HepG2 (cell line): ENCODE measurements around the gene MLXIPL. TPM values are rescaled to one million over a fixed set of nuclear protein-coding genes. Genes with fewer than 3 reads are reported as not detected.
A peak's percentile ranks its signal among the peaks of the same experiment; 100 is the strongest.

ENCODE experiments used
- ARID3A ChIP-seq: IDR thresholded peaks from 2 replicates; pipeline ENCODE4 v1.6.1; 2012; ENCODE audit warnings: low read depth, low read length, improper control_type of control experiment
- ATF3 ChIP-seq: sonication (generic); formaldehyde crosslinking; IDR thresholded peaks from 2 replicates; pipeline ENCODE4 v1.4.0; 2020; ENCODE audit warnings: missing genetic modification reagents
- EP300 ChIP-seq, 3 experiments: sonication (generic) in 1 of 3; formaldehyde crosslinking in 1 of 3; IDR thresholded peaks; 2 replicates each; pipeline versions ENCODE4 v1.5.1 to v1.6.1; 2011 to 2020; ENCODE audit warnings: low read depth in 2 of 3, low read length in 2 of 3, borderline replicate concordance in 1 of 3, improper control_type of control experiment in 1 of 3, mild to moderate bottlenecking in 1 of 3, missing genetic modification reagents in 1 of 3, moderate library complexity in 1 of 3
- HDAC6 ChIP-seq: fragments of 200-600 bp; sonication (generic); IDR thresholded peaks from 2 replicates; pipeline ENCODE4 v1.7.0; 2017; ENCODE audit warnings: mild to moderate bottlenecking, antibody characterized with exemption, low read length, low read depth
- MAFG ChIP-seq: sonication (generic); formaldehyde crosslinking; IDR thresholded peaks from 2 replicates; pipeline ENCODE4 v1.5.1; 2020; ENCODE audit warnings: mild to moderate bottlenecking, missing genetic modification reagents
- MLX ChIP-seq: IDR thresholded peaks from 2 replicates; pipeline ENCODE4 v1.6.1; 2016
- MNT ChIP-seq: fragments of 450-650 bp; IDR thresholded peaks from 2 replicates; pipeline ENCODE4 v1.6.1; 2016
- PREB ChIP-seq: sonication (generic); formaldehyde crosslinking; IDR thresholded peaks from 2 replicates; pipeline ENCODE4 v1.4.0; 2020; ENCODE audit warnings: missing genetic modification reagents
- SRSF1 ChIP-seq: fragments of 200-400 bp; formaldehyde crosslinking; optimal IDR thresholded peaks from 2 replicates; pipeline ENCODE3; 2017; ENCODE audit warnings: mild to moderate bottlenecking, low read depth, low read length, moderate library complexity
- ZBTB1 ChIP-seq: sonication (generic); formaldehyde crosslinking; IDR thresholded peaks from 2 replicates; pipeline ENCODE4 v1.4.0; 2020; ENCODE audit warnings: missing genetic modification reagents, borderline replicate concordance
- ZFY ChIP-seq: sonication (generic); formaldehyde crosslinking; IDR thresholded peaks from 2 replicates; pipeline ENCODE4 v1.4.0; 2020; ENCODE audit warnings: missing genetic modification reagents
- ZNF407 ChIP-seq: sonication (generic); formaldehyde crosslinking; IDR thresholded peaks from one replicate; pipeline ENCODE4 v1.5.1; 2020; ENCODE audit warnings: mild to moderate bottlenecking, missing genetic modification reagents; ENCODE audit errors: not compliant biosample characterization
- ZNF484 ChIP-seq: sonication (generic); formaldehyde crosslinking; IDR thresholded peaks from 2 replicates; pipeline ENCODE4 v1.5.1; 2020; ENCODE audit warnings: mild to moderate bottlenecking, low read depth, missing genetic modification reagents, borderline replicate concordance
- polyA plus RNA-seq, 8 experiments: library from polyadenylated mRNA; depleted of rRNA in 3 of 8; stranded (reverse) in 7 of 8; unstranded in 1 of 8; fragments of >200 nt; fragmentation: Illumina TruSeq in 4 of 8; extraction: Trizol in 4 of 8; gene quantifications; 2 replicates each; pipeline versions ENCODE4 v1.2.1 to v1.2.3, GENCODE V29; 2011 to 2016; ENCODE audit warnings: low read depth in 4 of 8, missing spikeins in 1 of 8, mixed read lengths in 1 of 8; ENCODE audit not compliant: insufficient read depth in 1 of 8
- total RNA-seq, 5 experiments: library from RNA; depleted of rRNA; stranded (reverse); fragments of >200 nt; fragmentation: Illumina TruSeq; extraction: Trizol; gene quantifications; 2 replicates each; pipeline ENCODE4 v1.2.3, GENCODE V29; 2016; ENCODE audit warnings: low read depth in 1 of 5

MLXIPL gene
- total and polyA plus RNA-seq, 2 of the 13 experiments (the other 11 are each of a cell fraction or from before 2014, with no cell fraction given): 51.6 to 60.1 TPM

GRCh38 chr7:73557397-73558257 lies 66.7 kb downstream of the MLXIPL start, which contains the start of gene BCL7B (continued):
- TF ChIP-seq ZNF407 (CRISPR knock-in tag): peak; percentile 85
- no peak for TF ChIP-seq HDAC6
- TF ChIP-seq ZFY (CRISPR knock-in tag): peak; percentile 75
- TF ChIP-seq ARID3A: no peak
- peak; percentile 38; the same call in 1 of the 2 replicates for TF ChIP-seq MLX (CRISPR knock-in tag)
- peak; percentile 65 for TF ChIP-seq SRSF1
- TF ChIP-seq MNT: no peak
- peak; percentile 95 for TF ChIP-seq ZNF484 (CRISPR knock-in tag)
- TF ChIP-seq PREB (CRISPR knock-in tag): peak; percentile 98; the same call in 1 of the 2 replicates
- TF ChIP-seq ATF3 (CRISPR knock-in tag): peak; percentile 17; the same call in 1 of the 2 replicates
- TF ChIP-seq MAFG (CRISPR knock-in tag): no peak
- TF ChIP-seq EP300 (IDR thresholded peaks at IDR 0.05; ENCODE audit: low read depth in 2 of 2, low read length in 2 of 2): no peak
- 0 out of 2 replicates have a peak, but pooled peaks have one; percentile 33 for TF ChIP-seq EP300 (CRISPR knock-in tag; IDR thresholded peaks at IDR 0.05; ENCODE audit: borderline replicate concordance)
- TF ChIP-seq ZBTB1 (CRISPR knock-in tag): 0 out of 2 replicates have a peak, but pooled peaks have one; percentile 31
